Progenitor cell of endocrine pancreas (in vitro differentiated cells): Measurements from ENCODE around the gene EEF1AKMT1. TPM values are rescaled to one million over a fixed set of nuclear protein-coding genes. Genes with fewer than 3 reads are reported as not detected.

Source experiments
- DNase-seq: peaks from one replicate; pipeline ENCODE4 v3.0.0; 2021; ENCODE audit warnings: low spot score; ENCODE audit not compliant: unreplicated experiment
- H3K27ac Mint-ChIP-seq: 2 replicates; pipeline ENCODE4 v1.8.0; 2021; ENCODE audit warnings: mild to moderate bottlenecking, moderate library complexity, mixed read lengths
- H3K27me3 Mint-ChIP-seq: 2 replicates; pipeline ENCODE4 v1.8.0; 2021; ENCODE audit warnings: mixed read lengths
- H3K36me3 Mint-ChIP-seq: 2 replicates; pipeline ENCODE4 v1.8.0; 2022; ENCODE audit warnings: mixed read lengths; ENCODE audit not compliant: insufficient read depth
- H3K4me1 Mint-ChIP-seq: 2 replicates; pipeline ENCODE4 v1.8.0; 2021; ENCODE audit warnings: low read depth, mixed read lengths
- H3K4me3 Mint-ChIP-seq: 2 replicates; pipeline ENCODE4 v1.8.0; 2021; ENCODE audit warnings: low read depth, mild to moderate bottlenecking, moderate library complexity, mixed read lengths
- H3K9me3 Mint-ChIP-seq: 2 replicates; pipeline ENCODE4 v1.8.0; 2021; ENCODE audit warnings: low read depth, mixed read lengths
- total RNA-seq: library from RNA; stranded (reverse); gene quantifications from 2 replicates; pipeline ENCODE4 v1.2.1, GENCODE V29; 2021
- TF ChIP-seq, protein P1 (sequence below): fragments of 200-600 bp; sonication (generic); IDR thresholded peaks from one replicate; pipeline ENCODE4 v1.5.0; 2021; ENCODE audit warnings: antibody characterized with exemption, mild to moderate bottlenecking; ENCODE audit not compliant: unreplicated experiment

EEF1AKMT1 gene
- total RNA-seq, 1 donor from 2014 or later = 12.9 TPM

DNA sequence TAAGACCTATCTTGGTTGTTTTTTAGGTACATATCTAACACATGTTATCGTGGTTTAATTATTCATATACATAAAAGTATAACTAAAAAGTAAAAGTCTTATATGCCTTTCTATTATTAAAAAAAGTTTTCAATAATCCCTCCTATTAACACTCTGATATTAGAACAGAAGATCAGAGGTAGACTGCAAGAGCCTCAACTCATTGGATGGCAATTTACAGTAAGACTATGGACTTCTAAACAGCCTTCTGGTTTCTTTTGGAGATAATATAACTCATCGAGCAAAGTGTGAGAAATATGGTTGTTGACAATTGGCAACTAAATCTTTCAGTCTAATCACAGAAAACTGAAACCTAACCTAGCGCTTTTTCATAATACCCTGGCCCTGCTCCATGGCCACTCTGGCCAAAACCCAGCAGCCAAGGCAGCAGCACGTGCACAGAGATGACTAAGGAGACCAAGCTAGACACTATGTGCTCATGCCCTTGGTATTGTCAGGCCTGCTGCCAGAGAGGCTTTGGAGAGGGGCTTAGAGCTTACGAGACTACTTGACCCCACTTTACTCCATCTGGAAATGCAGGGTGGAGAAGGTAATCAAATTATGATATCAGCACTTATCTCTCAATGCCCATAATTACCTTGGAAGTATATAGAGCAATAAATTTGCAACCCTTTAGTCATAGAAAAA, 40.6 kb upstream of the EEF1AKMT1 start:
- H3K4me3 Mint-ChIP-seq = no peak overlapping the region
- no peaks in the 10 kb centered on the region for H3K27me3 Mint-ChIP-seq
- H3K4me1 Mint-ChIP-seq = peaks cover 4% of the 10 kb centered on the region
- peaks cover 4% of the 10 kb centered on the region for H3K36me3 Mint-ChIP-seq
- TF ChIP-seq, protein P1, sequence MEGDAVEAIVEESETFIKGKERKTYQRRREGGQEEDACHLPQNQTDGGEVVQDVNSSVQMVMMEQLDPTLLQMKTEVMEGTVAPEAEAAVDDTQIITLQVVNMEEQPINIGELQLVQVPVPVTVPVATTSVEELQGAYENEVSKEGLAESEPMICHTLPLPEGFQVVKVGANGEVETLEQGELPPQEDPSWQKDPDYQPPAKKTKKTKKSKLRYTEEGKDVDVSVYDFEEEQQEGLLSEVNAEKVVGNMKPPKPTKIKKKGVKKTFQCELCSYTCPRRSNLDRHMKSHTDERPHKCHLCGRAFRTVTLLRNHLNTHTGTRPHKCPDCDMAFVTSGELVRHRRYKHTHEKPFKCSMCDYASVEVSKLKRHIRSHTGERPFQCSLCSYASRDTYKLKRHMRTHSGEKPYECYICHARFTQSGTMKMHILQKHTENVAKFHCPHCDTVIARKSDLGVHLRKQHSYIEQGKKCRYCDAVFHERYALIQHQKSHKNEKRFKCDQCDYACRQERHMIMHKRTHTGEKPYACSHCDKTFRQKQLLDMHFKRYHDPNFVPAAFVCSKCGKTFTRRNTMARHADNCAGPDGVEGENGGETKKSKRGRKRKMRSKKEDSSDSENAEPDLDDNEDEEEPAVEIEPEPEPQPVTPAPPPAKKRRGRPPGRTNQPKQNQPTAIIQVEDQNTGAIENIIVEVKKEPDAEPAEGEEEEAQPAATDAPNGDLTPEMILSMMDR = no peak
- DNase-seq = no peak
- no peaks in the 10 kb centered on the region for H3K9me3 Mint-ChIP-seq
- H3K27ac Mint-ChIP-seq = no peak overlapping the region

DNA sequence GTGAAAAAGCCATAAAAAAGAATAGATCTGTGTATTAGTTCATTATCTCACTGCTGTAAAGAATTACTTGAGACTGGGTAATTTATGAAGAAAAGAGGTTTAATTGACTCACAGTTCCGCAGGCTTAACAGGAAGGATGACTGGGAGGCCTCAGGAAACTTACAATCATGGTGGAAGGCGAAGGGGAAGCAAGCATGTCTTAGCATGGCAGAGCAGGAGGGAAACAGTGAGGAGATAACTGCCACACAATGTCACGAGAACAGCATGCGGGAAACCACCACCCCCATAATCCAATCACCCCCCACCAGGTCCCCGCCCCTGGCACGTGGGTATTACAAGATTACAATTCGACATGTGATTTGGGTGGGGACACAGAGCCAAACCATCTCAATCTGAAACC, 39.1 kb upstream of the EEF1AKMT1 start:
- Mint-ChIP-seq H3K27ac (no peak overlapping the region), H3K9me3 (no peaks in the 10 kb centered on the region), H3K4me3 (no peak overlapping the region), H3K36me3 (peaks cover 4% of the 10 kb centered on the region), H3K27me3 (no peaks in the 10 kb centered on the region), H3K4me1 (peaks cover 4% of the 10 kb centered on the region)
- no peak for DNase-seq
- TF ChIP-seq, protein P1 = no peak

DNA sequence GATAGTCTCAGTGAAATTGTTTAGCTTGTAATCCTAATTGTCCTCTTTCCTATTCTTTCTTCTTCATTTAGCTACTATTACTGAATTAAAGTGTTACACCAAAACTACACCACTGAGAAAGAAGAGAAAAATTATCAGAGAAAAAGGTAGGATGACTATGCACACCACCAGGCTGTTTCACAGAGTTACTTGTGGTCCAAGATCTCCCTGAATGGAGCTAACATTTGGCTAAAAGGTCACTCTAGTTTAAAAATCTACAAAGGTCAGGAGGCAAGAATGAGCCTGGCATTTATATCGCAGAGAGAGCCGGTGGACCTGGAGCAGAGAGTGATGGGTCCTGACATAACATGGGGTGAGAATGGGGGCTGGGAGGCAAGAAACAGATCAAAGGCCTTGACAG, 37.0 kb upstream of the EEF1AKMT1 start:
- peaks cover 7% of the 10 kb centered on the region for H3K36me3 Mint-ChIP-seq
- H3K9me3 Mint-ChIP-seq = no peaks in the 10 kb centered on the region
- H3K27ac Mint-ChIP-seq = peak overlapping the region; percentile 27
- H3K27me3 Mint-ChIP-seq = no peaks in the 10 kb centered on the region
- TF ChIP-seq, protein P1 = no peak
- no peak overlapping the region for H3K4me3 Mint-ChIP-seq
- no peak for DNase-seq
- peaks cover 4% of the 10 kb centered on the region for H3K4me1 Mint-ChIP-seq

DNA sequence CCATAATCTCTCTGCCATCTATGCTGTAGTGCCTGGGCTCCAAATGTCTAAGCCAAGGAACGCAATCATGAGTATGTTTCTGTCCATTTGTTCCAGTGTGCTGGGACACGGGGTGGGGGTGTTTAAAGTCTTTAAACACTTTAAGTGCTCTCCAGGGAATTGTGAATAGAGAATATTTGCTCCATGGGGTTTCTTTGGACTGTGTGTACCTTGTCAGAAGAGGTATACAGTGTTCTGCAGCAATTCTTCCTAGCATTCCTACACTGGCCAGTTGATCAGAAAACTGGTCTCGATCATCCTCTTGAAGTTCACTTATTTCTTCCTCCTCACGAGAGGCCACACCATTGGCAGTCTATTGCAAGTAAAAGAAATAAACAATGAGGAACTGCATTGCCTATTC, 35.1 kb upstream of the EEF1AKMT1 start:
- Mint-ChIP-seq H3K4me3 (no peak overlapping the region), H3K27ac (no peak overlapping the region), H3K36me3 (peaks cover 7% of the 10 kb centered on the region), H3K4me1 (peaks cover 4% of the 10 kb centered on the region), H3K9me3 (no peaks in the 10 kb centered on the region), H3K27me3 (no peaks in the 10 kb centered on the region)
- no peak for DNase-seq
- TF ChIP-seq, protein P1 = no peak

DNA sequence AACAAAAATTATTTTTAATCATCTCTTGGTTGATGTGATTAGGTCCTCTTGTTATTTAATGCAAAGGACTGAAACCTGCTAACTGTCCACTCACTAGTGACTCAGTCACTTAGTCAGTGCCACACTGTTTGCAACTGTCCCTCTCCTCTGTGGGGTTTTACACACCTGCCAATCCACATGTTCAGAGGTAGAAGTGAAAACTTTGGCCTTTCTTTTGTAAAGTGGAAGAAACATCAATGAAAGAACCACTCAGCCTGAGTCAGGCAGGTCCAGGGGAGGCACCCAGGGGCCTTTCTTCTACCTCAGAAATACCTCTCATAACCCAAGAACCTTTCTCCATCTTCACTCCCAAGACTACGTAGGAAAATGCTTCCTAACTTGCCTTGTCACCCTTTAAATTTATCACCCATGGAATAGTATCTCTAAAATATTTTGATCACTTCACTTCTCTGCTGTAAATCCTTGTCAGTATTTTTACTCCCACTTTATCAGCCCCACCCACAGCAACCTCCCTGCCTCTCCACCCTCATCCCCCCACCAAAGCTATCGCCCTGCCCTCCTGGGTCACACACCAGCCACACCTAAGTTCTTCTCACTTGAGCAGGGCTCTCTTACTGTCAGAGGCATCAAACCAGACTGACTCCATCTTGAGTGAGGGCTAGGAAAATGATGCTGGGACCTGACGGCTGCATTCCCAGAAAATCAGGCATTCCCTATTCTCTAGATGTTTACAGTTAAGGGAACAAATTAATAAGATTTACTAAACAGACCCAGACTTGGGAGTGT, 29.6 kb upstream of the EEF1AKMT1 start:
- H3K27me3 Mint-ChIP-seq = no peaks in the 10 kb centered on the region
- H3K4me3 Mint-ChIP-seq = no peak overlapping the region
- DNase-seq = no peak
- no peaks in the 10 kb centered on the region for H3K9me3 Mint-ChIP-seq
- TF ChIP-seq, protein P1 = no peak
- no peaks in the 10 kb centered on the region for H3K4me1 Mint-ChIP-seq
- H3K27ac Mint-ChIP-seq = no peak overlapping the region
- H3K36me3 Mint-ChIP-seq = peaks cover 5% of the 10 kb centered on the region
